HG03469 (cell line): Measurements from ENCODE around the gene TUBA1B.

Experiments
- ATAC-seq: cut with Tn5 transposase; IDR thresholded peaks from one replicate; pipeline ENCODE4 v1.9.1; 2021; ENCODE audit warnings: mild to moderate bottlenecking, moderate library complexity, moderate number of reproducible peaks; ENCODE audit not compliant: unreplicated experiment

Gene TUBA1B

DNA sequence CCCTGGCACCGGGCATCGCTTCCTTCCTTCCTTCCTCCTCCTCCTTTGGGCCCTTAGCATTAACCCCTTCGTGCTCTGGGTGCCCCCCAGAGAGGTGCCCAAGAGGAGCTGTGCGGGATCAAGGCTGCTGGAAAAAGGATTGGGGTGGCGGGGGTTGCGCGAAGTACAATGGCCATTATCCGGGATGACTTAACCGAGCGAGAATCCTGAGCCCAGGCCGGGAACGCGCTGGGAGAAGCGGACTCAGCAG lies 39.4 kb downstream of the TUBA1B start:
- ATAC-seq = no peak

GRCh38 chr12:49091056-49091835 lies 39.9 kb downstream of the TUBA1B start:
- no peak for ATAC-seq

DNA sequence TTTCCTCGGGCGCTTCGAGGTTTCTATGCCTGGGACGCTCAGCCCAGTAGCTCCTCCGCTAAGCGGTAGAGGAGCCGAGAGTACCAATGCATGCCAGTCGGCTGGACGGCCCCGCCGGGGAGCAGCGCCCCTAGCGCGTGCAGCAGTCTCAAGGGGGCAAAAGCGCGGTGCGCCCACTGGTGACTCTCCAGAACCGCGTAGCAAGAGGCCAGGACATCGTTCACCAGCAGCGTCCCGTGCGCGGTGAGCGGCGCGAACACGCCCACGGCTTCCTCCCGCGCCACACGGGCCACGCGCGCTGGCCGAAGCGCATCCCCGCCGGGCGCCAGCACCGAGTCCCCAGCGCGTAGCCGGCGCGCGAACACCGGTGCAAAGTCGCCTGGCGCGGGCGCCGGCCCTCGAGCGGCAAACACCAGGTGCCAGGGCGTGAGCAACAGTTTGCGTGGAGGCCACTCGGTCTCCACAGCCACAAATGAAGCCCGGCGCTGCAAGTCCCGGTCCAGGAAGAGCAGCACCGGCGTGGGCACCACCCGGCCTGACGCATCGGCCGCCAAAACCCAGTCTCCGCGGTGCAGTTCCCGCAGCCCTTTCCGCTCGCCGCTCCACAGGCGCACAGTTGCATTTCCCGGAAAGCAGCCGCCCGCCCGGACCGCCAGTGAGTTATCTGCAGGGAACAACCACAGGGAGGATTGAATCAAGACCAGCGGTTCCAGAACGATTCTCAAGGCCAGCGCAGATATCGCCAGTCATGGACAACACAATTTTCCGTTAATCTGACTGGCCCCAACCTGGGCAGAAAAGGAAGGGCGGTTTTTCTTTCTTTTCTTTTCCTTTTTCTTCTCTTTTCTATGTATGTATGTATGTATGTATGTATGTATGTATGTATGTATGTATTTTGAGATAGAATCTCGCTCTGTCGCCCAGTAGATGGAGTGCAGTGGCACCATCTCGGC lies 41.1 kb downstream of the TUBA1B start:
- ATAC-seq = no peak

DNA sequence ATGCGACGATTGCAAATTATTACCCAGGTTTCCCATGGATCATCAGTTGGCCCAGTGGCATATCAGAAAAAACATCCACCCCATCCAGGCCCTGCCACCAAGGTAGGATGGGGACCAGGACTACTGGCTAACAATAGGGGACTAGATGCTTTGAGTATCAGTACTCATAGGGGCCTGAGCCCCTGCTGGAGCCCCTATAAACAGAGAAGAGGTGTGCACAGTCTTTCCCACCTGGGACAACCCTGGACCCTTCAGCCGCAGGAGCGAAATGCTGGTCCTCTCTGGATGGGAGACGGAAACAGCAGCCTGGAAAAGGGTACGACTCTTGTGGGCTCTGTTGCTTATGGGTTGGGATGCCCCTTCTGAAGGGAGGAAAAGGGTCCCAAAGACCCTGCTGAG lies 42.3 kb downstream of the TUBA1B start:
- no peak for ATAC-seq

DNA sequence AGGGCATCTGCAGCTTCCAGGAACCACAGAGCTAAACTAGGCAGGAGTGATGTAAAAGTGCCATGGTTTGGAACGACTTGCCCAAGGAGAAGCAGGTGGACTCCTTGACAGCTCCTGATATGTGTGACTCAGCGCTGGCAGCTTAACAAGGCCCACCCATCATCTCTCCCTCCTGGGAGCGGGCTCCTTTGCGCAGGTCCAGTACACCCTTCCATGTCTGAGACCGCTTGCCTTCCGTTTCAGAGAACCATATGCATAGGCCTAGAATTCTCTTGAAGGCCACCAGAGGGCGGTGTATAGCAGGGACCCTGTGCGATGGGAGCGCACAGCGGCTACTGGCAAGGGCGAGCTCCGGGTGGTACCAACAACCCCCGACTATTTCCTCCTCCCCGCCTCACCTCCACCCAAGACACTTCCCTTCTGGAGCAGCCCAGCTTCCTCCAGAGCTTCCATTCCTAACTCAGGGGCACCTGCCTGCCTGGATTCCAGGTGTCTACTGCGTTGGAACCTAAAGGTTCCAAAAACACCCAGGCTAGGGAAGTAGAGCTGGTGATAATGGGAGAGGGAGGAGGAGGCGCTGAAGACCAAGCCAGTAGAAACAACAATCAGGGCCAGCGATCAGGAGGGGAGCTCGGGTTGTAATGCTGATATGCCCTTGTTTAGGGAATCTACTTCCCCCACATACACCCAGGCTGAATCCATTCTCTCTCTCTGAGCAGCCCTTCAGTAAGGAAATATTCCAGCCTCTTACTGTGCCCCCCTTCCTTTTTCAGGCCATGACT lies 42.9 kb downstream of the TUBA1B start:
- no peak for ATAC-seq

- no peak for ATAC-seq
Observed at GRCh38 chr12:49086116-49086515, 45.1 kb downstream of the TUBA1B start.

GRCh38 chr12:49084438-49084837 lies 46.8 kb downstream of the TUBA1B start:
- no peak for ATAC-seq

DNA sequence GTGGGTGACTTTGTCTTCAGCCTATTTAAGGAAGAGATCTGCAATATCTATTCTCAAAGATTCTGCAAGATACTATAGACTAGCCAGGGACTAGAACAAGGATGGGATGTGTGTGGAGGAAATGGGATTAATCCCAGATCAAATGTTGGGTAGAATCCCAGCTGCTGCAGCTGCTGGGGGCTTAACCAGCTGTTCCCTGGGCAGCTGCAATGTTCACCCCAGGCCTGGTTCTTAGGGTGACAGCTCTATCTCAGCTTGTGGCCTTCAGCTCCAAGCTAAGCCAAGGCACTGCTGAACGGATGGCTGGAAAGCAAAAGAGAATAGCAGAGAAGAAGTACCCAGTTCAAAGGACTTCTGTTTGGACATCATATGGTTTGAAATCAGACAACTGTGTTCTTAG lies 51.4 kb downstream of the TUBA1B start:
- ATAC-seq = no peak
